ENCODE results near the gene SPRED2.

GRCh38 chr2:65478498-65479135, 46.2 kb upstream of the SPRED2 start:
- TF ChIP-seq EZH2phosphoT487 (IDR thresholded peaks at IDR 0.05; ENCODE audit: insufficient read depth, low read depth) = no peak
- no peak for TF ChIP-seq EZH2 (IDR thresholded peaks at IDR 0.05; ENCODE audit: insufficient read depth, poor library complexity, severe bottlenecking)
